ENCODE results near the gene EDRF1.

Gene EDRF1

GRCh38 chr10:125757742-125758141 is 38.2 kb downstream of the EDRF1 start:
- no peak for TF ChIP-seq CTCF (IDR thresholded peaks at IDR 0.05; ENCODE audit: control extremely low read depth, extremely low read depth, low read depth, missing control alignments)
- no peak for DNase-seq (ENCODE audit: extremely low spot score)
- ChIA-PET CTCF (interaction anchor here (2.4 kb wide), 1 partner anchor 10 kb away, joined by 7 read pairs; no protein-coding TSS in a partner anchor), POLR2A (no interaction called here)

GRCh38 chr10:125761961-125762360 is 42.5 kb downstream of the EDRF1 start:
- DNase-seq (ENCODE audit: extremely low spot score): no peak
- ChIA-PET CTCF (no interaction called here), POLR2A (no interaction called here)

GRCh38 chr10:125762692-125763648 is 43.5 kb downstream of the EDRF1 start:
- CTCF ChIA-PET: interaction anchor here (0.8 to 0.9 kb wide), 2 partner anchors 9 to 15 kb away, joined by 3 read pairs; no protein-coding TSS in a partner anchor
- TF ChIP-seq CTCF (IDR thresholded peaks at IDR 0.05; ENCODE audit: control extremely low read depth, extremely low read depth, low read depth, missing control alignments): no peak
- POLR2A ChIA-PET: no interaction called here
- no peak for DNase-seq (ENCODE audit: extremely low spot score)

More at GRCh38 chr10:125761961-125762360, 42.5 kb downstream of the EDRF1 start:
- TF ChIP-seq CTCF (IDR thresholded peaks at IDR 0.05; ENCODE audit: control extremely low read depth, extremely low read depth, low read depth, missing control alignments): no peak

GRCh38 chr10:125765835-125766234 is 46.3 kb downstream of the EDRF1 start:
- no peak for TF ChIP-seq CTCF (IDR thresholded peaks at IDR 0.05; ENCODE audit: control extremely low read depth, extremely low read depth, low read depth, missing control alignments)
- DNase-seq (ENCODE audit: extremely low spot score): no peak
- CTCF ChIA-PET: interaction anchor here (1.6 kb wide), 1 partner anchor 10 kb away, joined by 5 read pairs; no protein-coding TSS in a partner anchor
- POLR2A ChIA-PET: no interaction called here

- ChIA-PET POLR2A (no interaction called here), CTCF (no interaction called here)
- TF ChIP-seq CTCF (IDR thresholded peaks at IDR 0.05; ENCODE audit: control extremely low read depth, extremely low read depth, low read depth, missing control alignments): no peak
- DNase-seq (ENCODE audit: extremely low spot score): no peak
Measured at GRCh38 chr10:125766511-125766910, 47.0 kb downstream of the EDRF1 start.

- no peak for TF ChIP-seq CTCF (IDR thresholded peaks at IDR 0.05; ENCODE audit: control extremely low read depth, extremely low read depth, low read depth, missing control alignments)
- ChIA-PET CTCF (no interaction called here), POLR2A (no interaction called here)
- no peak for DNase-seq (ENCODE audit: extremely low spot score)
Measured at GRCh38 chr10:125768219-125768855, 48.8 kb downstream of the EDRF1 start.
